HG02938 (cell line): ENCODE data around the gene EGFLAM.
A peak's percentile ranks its signal among the peaks of the same experiment; 100 is the strongest.

Source experiments
- ATAC-seq: cut with Tn5 transposase; IDR thresholded peaks from one replicate; pipeline ENCODE4 v1.9.1; 2021; ENCODE audit warnings: mild to moderate bottlenecking, moderate library complexity; ENCODE audit not compliant: unreplicated experiment

EGFLAM gene

GRCh38 chr5:38371596-38371995 lies 113.2 kb downstream of the EGFLAM start:
- ATAC-seq: no peak

- ATAC-seq: no peak
These were observed 115.4 kb downstream of the EGFLAM start for GRCh38 chr5:38373743-38374142.

DNA sequence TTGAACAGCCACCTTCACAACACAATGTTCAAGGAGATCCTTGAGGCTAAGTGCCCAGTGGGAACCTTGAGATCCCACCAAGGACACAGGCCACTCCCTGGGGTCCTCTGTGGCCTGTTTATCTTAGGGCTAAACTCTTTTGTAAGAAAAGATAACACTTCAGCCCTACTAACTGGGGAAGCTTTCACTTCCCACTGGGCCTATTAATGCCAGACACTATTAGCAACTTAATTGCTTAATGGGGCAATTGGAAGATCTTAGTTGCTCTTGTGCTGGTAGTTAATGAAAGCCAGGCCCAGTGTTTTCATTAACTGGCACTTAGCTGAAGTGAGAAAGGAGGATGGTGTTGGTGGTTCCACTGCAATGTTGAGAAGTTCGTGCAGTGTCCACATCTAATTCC lies 117.1 kb downstream of the EGFLAM start:
- no peak for ATAC-seq

- ATAC-seq: no peak
These were observed 118.0 kb downstream of the EGFLAM start for GRCh38 chr5:38376404-38376803.

DNA sequence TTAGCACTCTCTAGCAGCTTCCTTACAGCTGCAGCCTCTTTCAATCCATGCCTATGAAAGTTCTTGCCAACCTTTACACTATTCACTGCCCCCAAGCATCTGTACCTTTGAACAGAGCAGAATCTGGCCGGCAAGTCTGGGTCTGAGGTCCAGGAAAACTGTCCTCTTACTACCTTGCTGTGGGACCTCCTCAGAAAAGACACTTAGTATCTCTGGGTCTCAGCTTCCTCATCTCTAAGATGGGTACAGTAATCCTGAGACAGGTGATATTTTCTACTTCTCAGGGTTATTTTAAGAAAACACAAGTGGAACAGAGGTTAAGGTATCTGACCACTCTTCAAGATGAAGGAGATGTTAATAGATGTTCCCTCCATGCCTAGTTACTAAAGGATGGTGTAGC lies 120.2 kb downstream of the EGFLAM start:
- no peak for ATAC-seq

DNA sequence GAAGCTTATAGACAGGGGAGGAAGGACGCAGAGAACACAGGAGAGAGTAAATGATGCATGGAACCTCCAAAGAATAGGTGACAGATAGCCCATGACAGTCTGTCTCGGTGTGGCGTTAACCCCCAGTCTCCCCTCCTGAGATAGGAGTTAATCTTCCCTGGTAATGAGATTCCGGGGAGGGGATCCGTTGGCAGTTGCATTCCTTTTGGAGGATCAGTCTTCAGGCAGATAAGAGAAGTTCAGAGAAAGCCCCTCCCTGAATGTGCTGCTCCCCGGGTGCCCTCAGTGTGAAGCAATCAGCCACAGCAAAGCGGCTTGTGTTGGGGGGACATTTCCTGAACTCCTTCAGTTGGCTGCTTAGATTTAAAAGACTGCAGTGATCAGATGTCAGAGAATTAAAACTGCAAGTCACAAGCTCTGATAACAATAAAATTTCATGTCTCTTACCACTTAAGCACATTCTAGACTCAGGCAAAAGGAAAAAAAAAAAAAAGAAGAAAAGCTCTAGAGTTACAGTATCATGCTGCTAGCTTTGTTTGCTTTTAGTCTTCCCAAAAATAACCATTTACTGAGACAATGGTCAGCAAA lies 121.1 kb downstream of the EGFLAM start:
- no peak for ATAC-seq

GRCh38 chr5:38380537-38380936 lies 122.2 kb downstream of the EGFLAM start:
- ATAC-seq: no peak

DNA sequence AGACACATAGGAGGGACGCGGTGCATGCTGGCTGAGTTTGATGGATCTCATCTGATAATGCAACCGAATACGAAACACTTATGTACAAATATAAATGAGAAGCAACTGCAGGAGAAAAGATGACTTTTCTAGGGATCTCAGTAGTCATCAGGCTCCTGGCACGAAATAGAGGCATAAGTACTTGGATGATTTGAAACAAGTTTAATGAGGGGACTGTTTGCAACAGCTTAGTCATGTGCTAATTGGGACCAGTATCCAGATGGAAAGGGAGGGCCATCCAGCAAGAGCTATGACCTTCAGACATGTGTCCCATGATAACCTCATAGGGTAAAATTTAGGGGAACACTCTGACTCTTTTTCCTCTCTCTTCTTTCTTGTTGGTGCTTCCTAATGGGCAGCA lies 123.0 kb downstream of the EGFLAM start:
- ATAC-seq: no peak

DNA sequence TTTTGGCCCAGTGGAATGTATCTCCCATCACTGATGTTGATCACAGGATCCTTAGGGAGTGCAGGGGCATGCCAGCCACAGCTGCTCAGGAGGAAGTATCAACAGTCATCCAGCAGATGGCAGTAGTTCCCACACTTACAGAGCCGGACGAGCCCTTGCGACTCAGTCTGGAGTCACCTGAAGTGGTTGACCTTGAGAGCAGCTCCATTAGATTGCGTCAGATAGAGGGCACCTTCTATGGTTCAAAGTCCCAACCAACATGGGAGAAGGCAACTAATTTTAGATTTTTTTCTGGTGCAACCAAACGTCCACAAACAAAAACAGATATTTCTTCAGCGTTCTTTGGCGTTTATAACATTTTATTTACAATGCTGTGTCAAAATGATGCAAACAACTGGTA lies 124.5 kb downstream of the EGFLAM start:
- ATAC-seq: peak; percentile 99

- no peak for ATAC-seq
These were observed 125.3 kb downstream of the EGFLAM start for GRCh38 chr5:38383701-38384100.

- ATAC-seq: no peak
These were observed 126.0 kb downstream of the EGFLAM start for GRCh38 chr5:38384396-38384795.

DNA sequence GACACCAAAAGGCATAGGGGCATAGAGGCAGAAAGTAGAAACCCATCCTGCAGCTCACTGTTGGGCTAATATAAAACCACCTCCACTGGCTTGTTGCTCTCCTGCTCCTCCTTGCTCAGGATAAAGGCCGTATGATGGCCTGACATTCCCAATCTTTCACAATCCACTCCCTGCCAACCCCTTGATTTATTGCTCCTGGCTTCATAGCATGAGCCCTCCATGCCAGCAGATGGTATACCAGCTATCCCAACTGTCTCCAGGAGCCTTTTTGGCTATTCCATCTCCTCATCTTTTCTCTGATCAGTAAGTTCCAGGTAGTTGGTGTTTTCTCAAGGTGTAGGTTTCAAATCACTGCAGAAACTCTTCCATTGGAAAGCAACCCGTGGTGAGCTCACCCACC lies 128.8 kb downstream of the EGFLAM start:
- no peak for ATAC-seq

- ATAC-seq: no peak
These were observed 135.3 kb downstream of the EGFLAM start for GRCh38 chr5:38393636-38394035.

GRCh38 chr5:38396766-38397165 lies 138.4 kb downstream of the EGFLAM start:
- ATAC-seq: no peak

DNA sequence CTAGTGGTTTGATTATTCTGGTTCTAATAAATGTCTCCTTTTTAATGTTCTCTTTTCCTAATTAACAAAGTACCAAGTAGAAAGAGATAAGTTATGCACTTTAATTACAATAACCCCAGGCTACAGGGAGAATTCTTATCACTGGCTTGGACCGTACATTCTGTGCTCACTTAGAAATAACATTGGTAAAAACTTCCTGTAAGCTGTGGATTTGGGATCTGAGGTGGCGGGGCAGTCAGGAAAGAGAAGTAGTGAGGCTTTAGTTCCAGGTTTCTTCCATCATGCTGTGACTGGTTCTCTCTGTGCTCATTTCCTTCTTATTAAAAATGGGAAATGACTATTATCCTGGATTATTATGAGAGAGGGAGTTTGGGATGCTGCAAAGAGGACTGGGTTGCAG lies 142.0 kb downstream of the EGFLAM start:
- ATAC-seq: no peak

- no peak for ATAC-seq
These were observed 142.8 kb downstream of the EGFLAM start for GRCh38 chr5:38401145-38401544.

DNA sequence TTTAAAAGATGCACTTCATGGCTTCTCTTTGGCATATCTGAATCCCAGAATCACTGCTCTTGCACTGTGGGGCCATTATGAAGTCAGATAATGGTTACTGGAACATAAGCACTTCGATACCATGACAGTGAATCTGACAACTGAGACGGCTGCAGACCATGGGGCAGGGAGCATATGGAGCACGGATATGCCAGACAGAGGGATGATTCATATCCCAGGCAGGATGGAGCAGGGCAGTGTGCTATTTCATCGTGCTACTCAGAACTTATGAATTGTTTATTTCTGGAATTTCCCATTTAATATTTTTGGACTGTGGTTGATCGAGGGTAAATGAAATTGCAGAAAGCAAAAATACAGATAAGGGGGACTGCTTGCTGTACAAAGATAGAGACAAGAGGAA lies 145.0 kb downstream of the EGFLAM start:
- no peak for ATAC-seq

GRCh38 chr5:38403877-38404635 lies 145.7 kb downstream of the EGFLAM start:
- no peak for ATAC-seq

DNA sequence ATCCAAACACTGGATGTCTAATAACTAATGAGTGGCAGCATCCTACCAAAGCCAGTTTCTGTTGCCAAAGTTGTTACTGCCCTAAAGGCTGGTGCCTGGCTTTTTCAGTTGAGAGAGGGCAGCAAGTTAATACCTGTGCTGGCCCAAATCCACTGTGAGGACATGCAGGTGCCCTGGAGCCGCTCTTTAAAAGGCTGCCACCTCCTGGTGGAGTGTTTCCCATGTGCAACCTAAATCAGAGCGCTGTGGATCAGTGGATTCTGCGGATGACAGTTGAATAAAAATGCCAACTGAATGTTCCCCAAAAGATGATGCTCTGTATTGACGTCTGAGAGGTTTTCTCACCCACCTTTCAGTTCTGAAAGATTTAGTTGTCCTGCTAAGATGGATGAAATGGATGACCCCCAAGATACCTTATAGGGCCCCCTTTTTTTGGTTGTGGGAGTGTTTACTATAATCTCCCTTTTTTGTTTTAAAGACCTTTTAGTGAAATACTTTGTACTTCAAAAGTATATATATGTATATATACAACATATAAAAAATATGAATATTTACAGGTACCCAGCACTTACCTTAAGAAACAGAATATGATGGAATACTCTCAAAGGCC lies 146.4 kb downstream of the EGFLAM start:
- ATAC-seq: no peak

DNA sequence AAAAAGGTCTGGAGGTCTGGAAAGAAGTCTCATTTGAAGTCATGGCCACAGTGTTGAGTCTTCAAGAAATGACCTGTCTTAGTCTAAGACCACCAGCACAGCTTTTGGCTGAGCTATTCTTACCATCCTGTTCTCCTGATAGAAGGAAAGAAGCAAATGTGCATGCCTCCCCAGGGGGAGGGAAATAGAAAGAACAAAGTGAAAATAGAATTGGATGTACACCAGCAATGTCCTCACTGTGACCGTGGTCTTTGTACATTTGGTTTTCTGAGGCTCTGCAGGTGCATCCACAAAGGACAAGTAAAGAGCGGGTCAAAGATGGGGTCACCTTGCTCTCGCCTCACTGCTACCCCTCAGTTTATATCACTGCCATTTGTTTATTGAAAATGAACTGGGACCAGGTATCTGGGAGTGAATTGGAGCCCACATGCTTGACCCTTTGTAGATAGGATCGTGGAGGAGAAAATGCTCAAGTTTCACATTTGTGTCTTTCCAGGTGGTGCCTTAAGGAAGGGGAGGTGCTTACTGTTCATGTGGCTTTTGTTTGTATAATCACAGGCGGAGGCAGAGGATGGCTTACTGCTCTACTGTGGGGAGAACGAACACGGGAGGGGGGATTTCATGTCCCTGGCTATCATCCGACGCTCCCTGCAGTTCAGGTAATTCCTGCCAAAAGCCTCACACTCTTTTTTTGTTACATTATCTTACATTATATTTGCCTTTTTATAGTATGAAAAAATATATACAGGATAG lies 150.3 kb downstream of the EGFLAM start:
- no peak for ATAC-seq

GRCh38 chr5:38410304-38410990 lies 152.1 kb downstream of the EGFLAM start:
- no peak for ATAC-seq
